Colonic mucosa (tissue), 4 donors: ENCODE measurements around the gene DGCR6. TPM values are rescaled to one million over a fixed set of nuclear protein-coding genes. Genes with fewer than 3 reads are reported as not detected.
"Not testable (repeated sequence)": the region's sequence is repeated elsewhere in the genome, so short reads cannot be mapped to it uniquely, and the experiment has no call there.

Experiments used
- DNase-seq: peaks from one replicate; pipeline ENCODE4 v3.0.0-alpha.2; 2020
- H3K27ac ChIP-seq: fragments of 200-600 bp; one replicate; pipeline ENCODE4 v1.8.0; 2021
- H3K27me3 ChIP-seq: fragments of 200-600 bp; one replicate; pipeline ENCODE4 v1.8.0; 2021
- H3K36me3 ChIP-seq: fragments of 200-600 bp; one replicate; pipeline ENCODE4 v1.8.0; 2021
- H3K4me1 ChIP-seq: fragments of 200-600 bp; one replicate; pipeline ENCODE4 v1.8.0; 2021; ENCODE audit warnings: mild to moderate bottlenecking
- H3K4me3 ChIP-seq: fragments of 200-600 bp; one replicate; pipeline ENCODE4 v1.8.0; 2021
- H3K9ac ChIP-seq, 2 donors: one replicate each; pipeline ENCODE4 v1.7.0; 2013; ENCODE audit warnings: control low read depth in 2 of 2, low read depth in 2 of 2, low read length in 2 of 2
- H3K9me3 ChIP-seq: fragments of 200-600 bp; one replicate; pipeline ENCODE4 v1.8.0; 2021
- intact Hi-C: fragments of 100-400 bp; cut with DNase I; formaldehyde crosslinking; loops from one replicate; pipeline ENCODE4 v1.14.1; 2022
- total RNA-seq, 2 donors: library from RNA; stranded (reverse); fragmentation: NEBNext Ultra II Directional in 1 of 2; extraction: Animal tissue kit (Norgen Biotek cat#: 25700) in 1 of 2; gene quantifications; one replicate each; pipeline ENCODE4 v1.2.1, GENCODE V29; 2021
- TF ChIP-seq, protein P1 (sequence below): fragments of 200-600 bp; IDR thresholded peaks from one replicate; pipeline ENCODE4 v1.8.0; 2022; ENCODE audit warnings: antibody characterized with exemption, mild to moderate bottlenecking
- donor health status: healthy.
- donor health status: DM: no; HTN: no; CAD: no.
- donor health status: DM: no; HTN: no; CAD: no.

DGCR6 gene
- total RNA-seq, 2 donors from 2014 or later = 0.57 to 0.77 TPM

DNA sequence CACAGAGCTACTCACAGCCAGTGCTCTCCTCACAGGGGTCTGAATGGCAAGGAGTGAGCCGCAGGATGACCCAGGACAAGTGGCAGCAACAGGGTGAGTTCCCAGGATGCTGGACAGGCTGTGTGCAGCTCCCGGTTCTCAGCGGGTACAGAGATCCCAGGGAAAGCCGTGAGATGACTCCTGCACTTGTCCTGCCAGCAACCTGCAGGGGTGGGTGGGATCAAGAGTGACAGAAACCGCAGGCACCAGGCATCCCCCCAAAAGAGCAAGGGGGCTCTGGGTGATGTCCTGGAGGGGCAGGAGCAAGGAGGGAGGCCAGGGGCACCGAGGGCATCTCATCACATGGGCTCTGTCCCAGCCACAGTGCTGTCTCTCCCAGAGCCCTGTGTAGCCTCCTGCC, 45.9 kb downstream of the DGCR6 start:
- Histone ChIP-seq H3K4me1 (no peaks in the 10 kb centered on the region), H3K4me3 (no peak overlapping the region), H3K9ac (no peak overlapping the region), H3K27me3 (no peaks in the 10 kb centered on the region), H3K9me3 (no peaks in the 10 kb centered on the region), H3K27ac (no peak overlapping the region), H3K36me3 (no peaks in the 10 kb centered on the region)
- TF ChIP-seq, protein P1, sequence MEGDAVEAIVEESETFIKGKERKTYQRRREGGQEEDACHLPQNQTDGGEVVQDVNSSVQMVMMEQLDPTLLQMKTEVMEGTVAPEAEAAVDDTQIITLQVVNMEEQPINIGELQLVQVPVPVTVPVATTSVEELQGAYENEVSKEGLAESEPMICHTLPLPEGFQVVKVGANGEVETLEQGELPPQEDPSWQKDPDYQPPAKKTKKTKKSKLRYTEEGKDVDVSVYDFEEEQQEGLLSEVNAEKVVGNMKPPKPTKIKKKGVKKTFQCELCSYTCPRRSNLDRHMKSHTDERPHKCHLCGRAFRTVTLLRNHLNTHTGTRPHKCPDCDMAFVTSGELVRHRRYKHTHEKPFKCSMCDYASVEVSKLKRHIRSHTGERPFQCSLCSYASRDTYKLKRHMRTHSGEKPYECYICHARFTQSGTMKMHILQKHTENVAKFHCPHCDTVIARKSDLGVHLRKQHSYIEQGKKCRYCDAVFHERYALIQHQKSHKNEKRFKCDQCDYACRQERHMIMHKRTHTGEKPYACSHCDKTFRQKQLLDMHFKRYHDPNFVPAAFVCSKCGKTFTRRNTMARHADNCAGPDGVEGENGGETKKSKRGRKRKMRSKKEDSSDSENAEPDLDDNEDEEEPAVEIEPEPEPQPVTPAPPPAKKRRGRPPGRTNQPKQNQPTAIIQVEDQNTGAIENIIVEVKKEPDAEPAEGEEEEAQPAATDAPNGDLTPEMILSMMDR = no peak
- intact Hi-C loops = no loop called here
- no peak for DNase-seq

DNA sequence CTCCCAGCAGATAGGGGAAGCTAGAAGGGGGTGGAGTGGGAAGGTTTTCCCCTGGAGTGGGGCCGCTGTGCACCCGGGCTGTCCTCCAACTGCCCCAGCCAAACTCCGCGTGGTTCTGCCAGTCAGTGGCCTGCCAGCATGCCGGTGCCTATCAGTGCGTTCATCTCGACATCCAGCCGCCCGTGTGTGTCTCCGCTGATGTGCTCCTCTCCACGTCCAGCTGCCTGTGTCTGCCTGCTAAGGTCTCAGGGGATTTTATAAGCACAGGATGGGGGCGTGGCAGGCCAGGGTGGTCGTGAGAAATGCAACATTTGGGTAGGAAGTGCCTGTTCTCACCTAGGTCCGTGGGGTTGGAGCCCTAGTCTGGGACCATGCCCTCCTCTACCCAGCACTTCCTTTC, 47.0 kb downstream of the DGCR6 start:
- H3K9ac ChIP-seq, H3K9me3 ChIP-seq, H3K27me3 ChIP-seq, H3K36me3 ChIP-seq, H3K4me1 ChIP-seq, DNase-seq, H3K4me3 ChIP-seq, intact Hi-C loops, H3K27ac ChIP-seq: not testable (repeated sequence)

DNA sequence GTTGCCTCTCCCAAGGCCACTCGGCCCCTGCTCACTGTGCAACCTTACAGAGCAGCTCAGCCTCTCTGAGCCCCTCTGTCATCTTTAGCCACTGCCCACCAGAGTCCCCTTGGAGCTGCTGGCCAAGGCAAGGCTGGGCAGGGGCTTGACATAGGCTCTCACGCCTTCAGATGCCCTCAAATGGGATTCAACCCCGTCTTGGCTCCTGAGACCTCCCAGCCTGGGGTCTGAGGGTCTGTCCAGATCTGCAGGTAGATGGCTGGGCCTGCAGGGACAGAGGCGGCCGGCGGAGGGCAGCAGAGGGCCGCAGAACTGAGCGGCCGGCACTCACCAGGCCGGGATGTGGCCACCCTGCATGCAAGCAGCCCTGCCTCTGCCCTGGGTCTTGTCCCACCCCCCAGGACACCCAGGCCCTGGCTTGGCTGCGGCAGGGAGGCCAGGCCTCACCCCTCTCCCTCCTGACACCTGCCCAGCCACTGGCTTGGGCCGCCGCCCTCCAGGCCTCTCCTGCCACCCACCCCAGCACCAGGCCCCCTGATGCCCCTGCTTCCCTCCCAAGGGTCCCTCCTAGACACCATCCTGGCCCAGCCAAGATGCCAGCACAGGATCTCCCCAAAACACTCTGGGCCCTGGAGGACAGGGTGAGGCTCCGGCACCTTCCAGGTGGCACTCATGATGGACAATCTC, 48.3 kb downstream of the DGCR6 start:
- peak; percentile 55 for DNase-seq
- H3K27ac ChIP-seq, H3K4me1 ChIP-seq, H3K9me3 ChIP-seq, H3K9ac ChIP-seq, H3K4me3 ChIP-seq, intact Hi-C loops, H3K36me3 ChIP-seq, H3K27me3 ChIP-seq: not testable (repeated sequence)
- TF ChIP-seq, protein P1 = peak; percentile 78

DNA sequence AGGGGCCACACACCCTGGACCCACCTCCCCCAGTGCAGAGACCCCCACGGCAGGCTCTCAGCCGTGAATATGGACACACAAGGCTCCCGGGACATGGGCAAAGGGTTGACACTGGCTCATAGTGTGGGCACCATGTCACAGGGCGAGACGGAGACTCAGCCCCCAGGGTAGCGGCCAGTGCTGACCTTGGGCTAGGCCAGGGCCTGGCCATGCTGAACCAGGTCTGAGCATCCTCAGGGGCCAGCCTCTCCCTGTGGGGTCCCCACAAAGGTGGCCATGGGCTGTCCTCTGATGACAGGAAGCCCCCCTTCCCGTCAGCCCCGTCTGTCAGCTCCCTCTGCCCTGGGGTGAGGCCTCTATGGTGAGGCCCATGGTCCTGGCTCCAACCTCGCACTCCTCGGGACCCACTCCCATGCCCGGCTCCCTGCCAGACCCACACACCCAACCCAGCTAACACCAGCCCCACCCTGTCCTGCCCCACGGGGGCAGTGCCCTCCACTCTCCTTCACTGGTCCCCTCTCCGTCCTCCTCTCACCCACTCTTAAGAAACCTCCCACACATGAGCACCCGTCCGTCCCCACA, 49.0 kb downstream of the DGCR6 start:
- no peaks in the 10 kb centered on the region for H3K27me3 ChIP-seq
- H3K27ac ChIP-seq = no peak overlapping the region
- H3K9me3 ChIP-seq = no peaks in the 10 kb centered on the region
- no peaks in the 10 kb centered on the region for H3K36me3 ChIP-seq
- no peak overlapping the region for H3K9ac ChIP-seq
- TF ChIP-seq, protein P1 = no peak
- H3K4me1 ChIP-seq = no peaks in the 10 kb centered on the region
- H3K4me3 ChIP-seq = no peak overlapping the region
- no peak for DNase-seq
- intact Hi-C loops = loop anchor here (5.0 kb wide), 1 partner anchor 677 kb away; no protein-coding TSS in a partner anchor

DNA sequence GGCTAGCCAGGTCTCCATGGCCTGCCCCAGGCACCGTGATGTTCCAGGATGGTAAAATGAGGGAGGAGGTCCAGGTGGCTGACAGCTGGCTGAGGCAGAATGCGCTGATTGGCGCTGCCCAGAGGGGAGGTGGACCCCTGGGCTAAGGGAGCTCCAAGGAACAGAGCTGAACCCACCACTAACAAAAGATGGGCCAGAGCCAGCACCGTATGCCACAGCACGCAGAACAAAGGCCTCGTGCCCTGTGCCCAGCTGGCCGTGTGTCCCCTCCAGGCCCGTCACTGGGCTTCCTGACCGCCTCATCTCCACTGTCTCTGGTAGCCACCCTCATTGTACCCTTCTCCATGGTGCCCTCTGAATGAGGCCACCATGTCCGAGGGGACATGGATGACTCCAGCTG, 49.6 kb downstream of the DGCR6 start:
- Histone ChIP-seq H3K27ac (no peak overlapping the region), H3K9me3 (no peaks in the 10 kb centered on the region), H3K27me3 (no peaks in the 10 kb centered on the region), H3K9ac (no peak overlapping the region), H3K4me3 (no peak overlapping the region), H3K4me1 (no peaks in the 10 kb centered on the region), H3K36me3 (no peaks in the 10 kb centered on the region)
- intact Hi-C loops = loop anchor here (5.0 kb wide), 1 partner anchor 677 kb away; no protein-coding TSS in a partner anchor
- TF ChIP-seq, protein P1 = no peak
- DNase-seq = no peak

DNA sequence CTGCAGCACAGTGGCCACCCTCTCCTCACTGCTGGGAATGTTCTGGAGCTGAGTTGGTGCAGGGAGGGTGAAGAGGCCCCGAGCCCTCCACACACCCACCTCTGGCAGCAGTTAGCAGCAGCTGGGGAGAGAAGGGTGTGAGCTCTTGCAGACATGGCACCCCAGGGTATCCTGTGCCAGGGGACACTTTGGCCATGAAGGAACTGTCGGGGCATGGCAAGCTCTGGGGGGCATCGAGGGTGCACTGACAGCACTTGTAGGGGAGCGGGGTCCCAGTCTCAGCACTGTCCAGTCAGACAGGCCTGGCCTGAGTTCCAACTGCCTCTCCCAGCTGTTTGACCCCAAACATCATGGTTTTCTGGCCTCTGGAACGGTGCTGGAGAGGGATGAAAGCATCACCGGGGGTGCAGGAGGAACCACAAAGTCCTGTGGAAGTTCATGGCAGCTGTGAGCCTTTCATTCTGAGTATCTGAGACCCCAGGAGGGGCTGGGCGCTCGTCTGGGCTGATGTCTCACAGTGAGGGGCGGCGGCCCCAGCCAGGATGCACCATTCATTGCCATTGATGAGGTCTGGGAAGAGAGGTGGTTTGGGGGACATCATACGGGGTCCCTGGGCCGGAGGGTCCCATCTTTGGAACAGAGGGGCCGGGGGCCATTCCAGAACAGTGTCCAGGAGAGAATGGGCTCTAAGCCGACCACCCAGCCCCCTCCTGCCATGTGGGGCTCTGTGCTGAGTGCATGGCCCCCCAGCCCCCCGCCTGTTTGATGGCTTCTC, 50.2 kb downstream of the DGCR6 start:
- not testable (repeated sequence) for H3K36me3 ChIP-seq, DNase-seq, H3K4me3 ChIP-seq, H3K27me3 ChIP-seq, H3K4me1 ChIP-seq, H3K27ac ChIP-seq, H3K9ac ChIP-seq, H3K9me3 ChIP-seq
- intact Hi-C loops = loop anchor here (5.0 kb wide), 1 partner anchor 676 kb away; no protein-coding TSS in a partner anchor

DNA sequence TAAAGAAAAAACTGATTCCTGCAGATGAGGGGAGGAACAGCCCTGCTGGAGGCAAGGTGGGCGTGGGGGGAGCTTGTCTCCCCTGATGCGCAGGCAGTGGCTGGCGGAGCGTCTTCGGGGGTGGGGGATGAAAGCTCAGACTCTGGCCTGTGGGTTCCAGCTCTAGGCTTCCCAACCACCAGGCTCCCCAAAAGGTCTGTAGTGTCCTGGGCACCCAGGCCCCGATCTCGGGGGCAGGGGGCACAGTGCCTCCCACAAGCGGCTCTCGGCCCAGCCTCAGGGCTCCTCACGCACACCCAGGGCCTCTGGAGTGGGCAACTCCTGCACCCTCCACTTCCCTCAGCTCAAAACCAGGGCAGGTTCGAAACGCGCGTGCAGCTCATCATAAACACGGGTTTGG, 50.8 kb downstream of the DGCR6 start:
- H3K27ac ChIP-seq, H3K4me1 ChIP-seq, H3K9me3 ChIP-seq, H3K4me3 ChIP-seq, H3K9ac ChIP-seq, H3K27me3 ChIP-seq, H3K36me3 ChIP-seq, DNase-seq: not testable (repeated sequence)
- intact Hi-C loops = loop anchor here (5.0 kb wide), 1 partner anchor 675 kb away; no protein-coding TSS in a partner anchor

DNA sequence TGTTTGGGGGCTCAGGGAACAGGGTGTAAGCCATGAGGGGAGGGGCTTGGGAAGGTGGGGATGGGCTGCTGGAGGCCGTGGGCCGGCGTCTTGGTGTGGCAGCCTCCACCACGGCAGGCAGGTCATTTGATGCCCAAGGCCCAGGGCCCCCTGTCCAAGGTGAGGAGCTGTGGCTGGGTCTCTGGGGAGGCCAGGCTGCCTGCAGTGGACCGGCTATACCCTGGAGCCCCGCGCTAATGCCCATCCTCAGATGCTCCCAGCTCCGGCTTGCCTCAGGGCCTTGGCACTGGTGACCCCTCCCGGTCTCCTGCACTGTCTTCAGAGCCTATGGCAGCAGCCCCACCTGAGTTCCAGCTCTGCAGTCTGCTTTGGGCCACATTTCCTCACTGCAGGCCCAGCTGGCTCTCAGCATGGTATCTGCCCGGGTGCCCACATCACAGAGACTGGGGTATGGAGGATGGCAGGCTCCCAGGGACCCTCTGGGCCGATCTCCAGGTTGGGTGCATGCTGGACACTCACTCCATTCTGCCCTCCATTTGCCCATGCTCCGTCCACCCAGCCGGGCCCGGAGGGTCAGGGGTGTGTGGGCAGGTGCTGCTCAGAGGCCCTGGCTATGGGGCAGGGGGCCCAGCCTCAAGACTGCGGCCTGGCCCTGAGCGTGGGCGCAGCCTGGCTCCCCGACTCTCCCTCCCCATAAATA, 51.7 kb downstream of the DGCR6 start:
- H3K4me3 ChIP-seq, DNase-seq, H3K27ac ChIP-seq, H3K9me3 ChIP-seq, H3K4me1 ChIP-seq, H3K36me3 ChIP-seq, H3K9ac ChIP-seq, H3K27me3 ChIP-seq: not testable (repeated sequence)
- intact Hi-C loops = loop anchor here (5.0 kb wide), 1 partner anchor 675 kb away; no protein-coding TSS in a partner anchor

DNA sequence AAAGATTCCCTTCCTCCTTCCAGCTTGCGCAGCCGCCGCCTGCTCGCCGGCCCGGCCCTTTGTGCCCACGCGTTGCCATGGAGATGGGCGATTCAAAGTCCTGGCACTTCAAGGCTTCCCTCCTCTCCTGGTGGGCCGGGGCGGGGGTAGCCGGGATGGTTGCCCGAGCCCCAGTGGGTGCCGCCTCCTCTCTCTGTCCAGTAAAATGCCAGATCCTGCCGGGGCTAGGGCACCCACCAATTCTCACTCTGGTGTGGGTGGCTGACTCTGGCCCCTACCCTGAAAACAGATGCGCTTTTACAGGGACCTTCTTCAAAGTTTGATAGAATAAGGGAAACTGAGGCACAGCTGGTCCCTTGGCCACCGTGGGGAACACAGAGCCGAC, 52.2 kb downstream of the DGCR6 start:
- H3K36me3 ChIP-seq, H3K4me3 ChIP-seq, H3K27ac ChIP-seq, DNase-seq, H3K27me3 ChIP-seq, H3K9me3 ChIP-seq, H3K9ac ChIP-seq, H3K4me1 ChIP-seq: not testable (repeated sequence)
- intact Hi-C loops = loop anchor here (5.0 kb wide), 1 partner anchor 674 kb away; no protein-coding TSS in a partner anchor
